SKM-1 (cell line): ENCODE data around the gene AARSD1.
"Not testable (repeated sequence)": the region's sequence is repeated elsewhere in the genome, so short reads cannot be mapped to it uniquely, and the experiment has no call there.

Experiments
- DNase-seq: peaks from one replicate; lab custom pipeline; 2025; ENCODE audit not compliant: unreplicated experiment; lab: John Stamatoyannopoulos, UW

Gene AARSD1

GRCh38 chr17:42920922-42921321 is 43.3 kb downstream of the AARSD1 start:
- no peak for DNase-seq

- DNase-seq: no peak
These were observed 44.0 kb downstream of the AARSD1 start for GRCh38 chr17:42920106-42920900.

GRCh38 chr17:42919522-42920077 is 44.7 kb downstream of the AARSD1 start:
- DNase-seq: not testable (repeated sequence)

DNA sequence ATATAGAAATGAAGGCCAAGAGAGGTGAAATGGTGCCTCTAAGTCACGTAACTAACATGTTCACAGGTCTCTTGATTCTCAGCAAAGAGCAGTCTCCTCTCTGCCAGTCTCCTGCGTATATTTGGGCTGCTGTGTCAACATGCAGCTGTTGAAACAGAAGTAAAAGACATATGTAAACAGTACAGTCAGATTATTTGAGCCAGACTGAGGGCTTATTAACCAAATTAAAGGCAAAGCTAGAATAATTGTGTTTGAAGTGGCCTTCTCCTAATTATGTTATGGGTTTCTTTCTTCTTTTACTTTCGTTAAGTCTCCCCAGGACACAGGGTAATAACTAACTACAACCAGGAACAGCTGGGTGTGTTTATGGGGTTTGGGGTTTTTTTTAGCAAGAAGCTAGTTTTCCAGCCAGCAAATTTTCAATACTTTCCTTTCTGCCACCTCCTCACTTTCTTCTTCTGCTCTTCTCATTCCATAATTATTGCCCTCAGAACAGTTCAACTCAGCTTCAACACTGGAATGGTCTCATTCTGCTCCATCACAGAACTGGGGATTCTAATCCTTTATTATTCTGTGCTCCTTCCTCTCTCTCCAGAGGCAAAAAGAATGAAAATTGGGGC is 45.2 kb downstream of the AARSD1 start:
- DNase-seq: no peak

GRCh38 chr17:42917236-42917603 is 47.0 kb downstream of the AARSD1 start:
- DNase-seq: no peak

DNA sequence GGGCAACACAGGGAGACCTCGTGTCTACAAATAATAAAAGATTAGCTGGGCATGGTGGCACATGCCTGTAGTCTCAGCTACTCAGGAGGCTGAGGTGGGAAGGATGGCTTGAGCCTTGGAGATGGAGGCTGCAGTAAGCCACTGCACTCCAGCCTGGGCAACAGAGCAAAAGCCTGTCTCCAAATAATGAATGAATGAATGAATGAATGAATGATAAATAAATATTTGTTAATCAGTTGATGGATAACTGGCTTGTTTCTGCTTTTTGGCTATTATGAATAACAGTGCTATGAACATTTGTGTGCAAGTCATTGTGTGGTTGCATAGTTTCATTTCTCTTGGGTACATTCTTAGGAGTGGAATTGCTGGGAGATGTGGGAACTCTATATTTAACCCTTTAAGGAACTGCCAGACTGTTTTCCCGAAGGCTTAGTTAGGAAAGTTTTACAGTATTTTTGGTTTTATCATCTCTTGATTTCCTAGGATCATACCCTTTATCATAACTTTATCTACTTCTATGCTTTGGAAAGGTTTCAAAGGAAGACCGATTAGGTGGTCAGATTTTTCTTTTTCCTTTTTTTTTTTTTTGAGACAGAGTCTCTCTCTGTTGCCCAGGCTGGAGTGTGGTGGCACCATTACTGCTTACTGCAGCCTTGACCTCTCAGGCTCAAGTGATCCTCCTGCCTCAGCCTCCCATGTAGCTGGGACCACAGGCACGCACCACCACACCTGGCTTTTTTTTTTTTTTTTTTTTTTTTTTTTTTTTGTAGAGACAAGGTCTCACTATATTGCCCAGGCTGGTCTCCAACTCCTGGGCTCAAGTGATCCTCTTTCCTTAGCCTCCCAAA is 47.6 kb downstream of the AARSD1 start:
- DNase-seq: not testable (repeated sequence)

- not testable (repeated sequence) for DNase-seq
These were observed 49.0 kb downstream of the AARSD1 start for GRCh38 chr17:42915288-42915687.

DNA sequence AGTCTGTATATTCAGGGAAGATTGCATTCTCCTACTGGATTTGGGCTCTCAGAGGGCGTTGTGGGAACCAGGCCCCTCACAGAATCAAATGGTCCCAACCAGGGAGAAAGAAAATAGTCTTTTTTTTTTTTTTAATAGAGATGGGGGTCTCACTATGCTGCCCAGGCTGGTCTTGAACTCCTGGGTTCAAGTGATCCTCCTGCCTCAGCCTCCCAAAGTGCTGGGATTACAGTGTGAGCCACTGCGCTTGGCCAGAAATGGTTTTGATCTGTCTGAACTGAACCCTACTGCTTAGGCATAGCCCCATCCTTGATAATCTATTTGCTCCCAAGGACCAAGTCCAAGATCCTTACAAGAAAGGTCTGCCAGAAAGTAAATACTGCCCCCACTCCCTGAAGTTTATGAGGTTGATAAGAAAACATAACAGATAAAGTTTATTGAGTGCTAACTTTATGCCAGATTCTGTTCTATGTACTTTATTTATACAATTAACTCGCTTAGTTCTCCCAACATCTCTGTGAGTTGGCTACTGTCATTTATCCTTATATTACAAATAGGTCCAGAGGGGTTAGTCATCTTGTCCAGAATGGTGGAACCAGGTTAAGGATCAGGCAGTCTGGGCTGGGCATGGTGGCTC is 50.2 kb downstream of the AARSD1 start:
- DNase-seq: no peak

- DNase-seq: no peak
These were observed 50.7 kb downstream of the AARSD1 start for GRCh38 chr17:42913522-42913921.

- no peak for DNase-seq
These were observed 55.2 kb downstream of the AARSD1 start for GRCh38 chr17:42908872-42909700.

DNA sequence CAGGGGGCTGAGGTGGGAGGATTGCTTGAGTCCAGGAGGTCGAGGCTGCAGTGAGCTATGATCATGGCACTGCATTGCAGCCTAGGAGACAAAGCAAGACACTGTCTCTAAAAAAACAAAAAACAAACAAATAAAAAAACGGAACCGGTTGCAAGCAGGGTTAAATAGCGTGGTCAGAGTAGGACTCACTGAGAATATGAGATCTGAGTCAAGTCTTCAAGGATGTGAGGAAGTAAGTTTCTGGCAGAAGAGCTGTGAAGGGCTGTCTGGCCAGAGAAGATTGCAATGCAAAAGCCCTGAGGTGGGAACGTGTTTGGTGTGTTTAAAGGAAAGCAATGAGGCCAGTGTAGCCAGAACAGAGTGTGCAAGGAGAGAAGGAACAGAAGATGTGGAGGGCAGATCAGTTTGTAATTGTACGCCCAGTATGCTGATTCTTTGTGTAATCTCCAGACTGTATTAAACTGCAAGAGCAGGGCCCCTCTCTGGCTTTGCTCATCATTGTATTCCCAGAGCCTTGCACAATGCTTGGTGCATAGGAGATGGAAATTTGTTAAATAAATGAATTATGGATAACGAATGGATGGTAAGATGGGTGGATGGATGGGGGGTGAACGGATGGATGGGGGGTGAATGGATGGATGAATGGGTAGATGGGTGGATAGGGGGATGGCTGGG is 57.3 kb downstream of the AARSD1 start:
- no peak for DNase-seq

GRCh38 chr17:42904110-42904469 is 60.2 kb downstream of the AARSD1 start:
- DNase-seq: no peak

DNA sequence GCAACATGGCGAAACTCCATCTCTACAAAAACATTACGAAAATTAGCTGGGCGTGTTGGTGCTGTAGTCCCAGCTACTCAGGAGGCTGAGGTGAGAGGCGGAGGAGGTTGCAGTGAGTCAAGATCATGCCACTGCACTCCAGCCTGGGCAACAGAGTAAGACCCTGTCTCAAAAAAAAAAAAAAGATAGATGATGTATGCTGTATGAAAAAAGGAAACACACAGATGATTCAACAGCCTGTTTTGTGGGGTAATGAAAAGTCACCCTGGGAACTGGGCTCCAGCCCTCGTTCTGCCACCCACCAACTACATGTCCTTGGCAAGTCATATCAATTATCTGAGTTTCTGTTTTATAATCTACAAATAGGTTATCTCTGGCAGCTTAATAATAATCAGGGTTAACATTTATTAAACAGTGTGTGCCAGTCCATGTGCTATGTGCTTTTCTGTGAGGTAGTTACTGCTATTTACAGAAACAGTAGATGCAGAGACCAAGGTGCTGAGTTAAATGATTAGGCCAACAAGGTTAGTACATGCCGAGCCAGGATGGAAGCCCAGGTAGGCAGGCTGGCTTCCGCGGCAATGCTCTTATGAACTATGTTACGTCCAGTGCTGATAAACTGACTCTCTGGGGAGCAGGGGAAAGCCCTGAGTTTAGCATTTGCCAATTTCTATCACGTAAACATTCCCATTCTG is 62.6 kb downstream of the AARSD1 start:
- DNase-seq: no peak
